ENCODE results near the gene NGDN. TPM values are rescaled to one million over a fixed set of nuclear protein-coding genes. Genes with fewer than 3 reads are reported as not detected.

Gene NGDN
- total RNA-seq, 1 donor from 2014 or later = 37.7 TPM

GRCh38 chr14:23520899-23521533, 51.5 kb downstream of the NGDN start:
- no peak overlapping the region for H3K27ac Mint-ChIP-seq (ENCODE audit: unreplicated experiment)
- H3K36me3 Mint-ChIP-seq (ENCODE audit: low read depth, unreplicated experiment) = peaks cover 19% of the 10 kb centered on the region
- H3K9me3 Mint-ChIP-seq (ENCODE audit: unreplicated experiment) = no peaks in the 10 kb centered on the region
- TF ChIP-seq, protein P1, sequence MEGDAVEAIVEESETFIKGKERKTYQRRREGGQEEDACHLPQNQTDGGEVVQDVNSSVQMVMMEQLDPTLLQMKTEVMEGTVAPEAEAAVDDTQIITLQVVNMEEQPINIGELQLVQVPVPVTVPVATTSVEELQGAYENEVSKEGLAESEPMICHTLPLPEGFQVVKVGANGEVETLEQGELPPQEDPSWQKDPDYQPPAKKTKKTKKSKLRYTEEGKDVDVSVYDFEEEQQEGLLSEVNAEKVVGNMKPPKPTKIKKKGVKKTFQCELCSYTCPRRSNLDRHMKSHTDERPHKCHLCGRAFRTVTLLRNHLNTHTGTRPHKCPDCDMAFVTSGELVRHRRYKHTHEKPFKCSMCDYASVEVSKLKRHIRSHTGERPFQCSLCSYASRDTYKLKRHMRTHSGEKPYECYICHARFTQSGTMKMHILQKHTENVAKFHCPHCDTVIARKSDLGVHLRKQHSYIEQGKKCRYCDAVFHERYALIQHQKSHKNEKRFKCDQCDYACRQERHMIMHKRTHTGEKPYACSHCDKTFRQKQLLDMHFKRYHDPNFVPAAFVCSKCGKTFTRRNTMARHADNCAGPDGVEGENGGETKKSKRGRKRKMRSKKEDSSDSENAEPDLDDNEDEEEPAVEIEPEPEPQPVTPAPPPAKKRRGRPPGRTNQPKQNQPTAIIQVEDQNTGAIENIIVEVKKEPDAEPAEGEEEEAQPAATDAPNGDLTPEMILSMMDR (IDR thresholded peaks at IDR 0.05; ENCODE audit: unreplicated experiment) = no peak
- peaks cover 6% of the 10 kb centered on the region for H3K27me3 Mint-ChIP-seq (ENCODE audit: unreplicated experiment)
- no peak overlapping the region for H3K4me3 Mint-ChIP-seq (ENCODE audit: unreplicated experiment)
- no peak for DNase-seq (ENCODE audit: low spot score)
- H3K4me1 Mint-ChIP-seq (ENCODE audit: unreplicated experiment) = peaks cover 6% of the 10 kb centered on the region

DNA sequence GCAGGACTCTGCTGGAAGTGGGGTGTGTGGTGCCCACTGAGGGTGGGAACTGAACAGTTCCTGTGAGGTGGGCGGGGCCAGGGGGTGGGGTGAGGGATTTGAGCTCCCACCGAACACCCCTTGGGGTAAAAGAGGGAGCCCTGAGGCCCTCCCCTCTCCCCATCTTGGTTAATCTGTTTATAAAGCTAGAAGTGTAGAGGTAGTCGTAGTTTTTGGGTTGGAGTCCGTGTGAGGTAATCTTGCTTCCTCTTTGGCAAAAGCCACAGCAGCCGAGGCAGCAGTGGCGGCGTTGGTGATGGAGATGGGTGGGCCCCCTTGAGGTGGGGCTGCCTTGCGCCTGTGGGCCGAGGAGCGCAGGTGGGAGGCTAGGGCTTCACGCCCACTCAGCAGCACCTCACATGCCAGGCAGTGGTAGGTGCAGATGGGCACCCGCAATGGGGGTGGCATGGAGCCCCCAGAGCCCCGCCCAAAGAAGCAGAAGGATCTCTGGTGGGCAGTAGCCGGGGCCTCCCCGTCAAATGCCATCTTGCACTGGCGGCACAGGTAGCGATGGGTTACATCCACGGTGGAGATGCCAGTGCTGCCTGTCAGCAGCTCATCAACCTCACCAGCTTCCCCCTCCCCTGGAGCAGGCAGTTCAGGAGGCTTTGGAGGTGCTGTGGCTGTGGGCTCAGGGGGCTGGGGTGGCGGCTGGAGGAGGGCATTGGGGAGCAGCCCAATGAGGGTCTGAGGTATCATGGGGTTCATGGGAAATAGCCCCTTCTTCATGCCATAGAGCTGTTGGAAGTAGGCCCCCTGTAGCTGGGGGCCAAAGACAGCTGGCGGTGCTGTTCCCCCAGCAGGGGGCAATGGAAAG, 52.5 kb downstream of the NGDN start:
- Mint-ChIP-seq H3K9me3 (ENCODE audit: unreplicated experiment) (no peaks in the 10 kb centered on the region), H3K36me3 (ENCODE audit: low read depth, unreplicated experiment) (peaks cover 28% of the 10 kb centered on the region), H3K4me3 (ENCODE audit: unreplicated experiment) (no peak overlapping the region), H3K27ac (ENCODE audit: unreplicated experiment) (no peak overlapping the region), H3K4me1 (ENCODE audit: unreplicated experiment) (peaks cover 8% of the 10 kb centered on the region), H3K27me3 (ENCODE audit: unreplicated experiment) (peaks cover 11% of the 10 kb centered on the region)
- TF ChIP-seq, protein P1 (IDR thresholded peaks at IDR 0.05; ENCODE audit: unreplicated experiment) = no peak
- no peak for DNase-seq (ENCODE audit: low spot score)

GRCh38 chr14:23522643-23523198, 53.2 kb downstream of the NGDN start:
- Mint-ChIP-seq H3K27me3 (ENCODE audit: unreplicated experiment) (peaks cover 15% of the 10 kb centered on the region), H3K4me1 (ENCODE audit: unreplicated experiment) (peaks cover 8% of the 10 kb centered on the region), H3K9me3 (ENCODE audit: unreplicated experiment) (no peaks in the 10 kb centered on the region), H3K27ac (ENCODE audit: unreplicated experiment) (no peak overlapping the region), H3K4me3 (ENCODE audit: unreplicated experiment) (no peak overlapping the region), H3K36me3 (ENCODE audit: low read depth, unreplicated experiment) (peaks cover 33% of the 10 kb centered on the region)
- TF ChIP-seq, protein P1 (IDR thresholded peaks at IDR 0.05; ENCODE audit: unreplicated experiment) = no peak
- DNase-seq (ENCODE audit: low spot score) = no peak

GRCh38 chr14:23523229-23524016, 53.9 kb downstream of the NGDN start:
- peaks cover 11% of the 10 kb centered on the region for H3K4me1 Mint-ChIP-seq (ENCODE audit: unreplicated experiment)
- no peaks in the 10 kb centered on the region for H3K9me3 Mint-ChIP-seq (ENCODE audit: unreplicated experiment)
- no peak overlapping the region for H3K4me3 Mint-ChIP-seq (ENCODE audit: unreplicated experiment)
- no peak for DNase-seq (ENCODE audit: low spot score)
- H3K27ac Mint-ChIP-seq (ENCODE audit: unreplicated experiment) = no peak overlapping the region
- peaks cover 38% of the 10 kb centered on the region for H3K36me3 Mint-ChIP-seq (ENCODE audit: low read depth, unreplicated experiment)
- TF ChIP-seq, protein P1 (IDR thresholded peaks at IDR 0.05; ENCODE audit: unreplicated experiment) = no peak
- H3K27me3 Mint-ChIP-seq (ENCODE audit: unreplicated experiment) = peaks cover 18% of the 10 kb centered on the region

Measured in endothelial cell (in vitro differentiated cells).